RWPE2 (cell line): ENCODE data around the gene FHIT.

Source experiments
- ATAC-seq: fragments of 200-7000 bp; cut with Tn5 transposase; 3 replicates; pipeline ENCODE4 v1.9.1; 2021; ENCODE audit warnings: low read depth
- DNase-seq: peaks from one replicate; pipeline ENCODE4 v3.0.0-alpha.2; 2020; ENCODE audit warnings: low spot score
- H3K27ac ChIP-seq: fragments of 450-650 bp; 2 replicates; pipeline ENCODE4 v1.5.1; 2017; ENCODE audit warnings: mild to moderate bottlenecking; ENCODE audit not compliant: poor library complexity, severe bottlenecking
- H3K27me3 ChIP-seq: fragments of 250-450 bp; sonication (Bioruptor Pico); 2 replicates; pipeline ENCODE4 v1.5.1; 2021; ENCODE audit warnings: mild to moderate bottlenecking, moderate library complexity; ENCODE audit not compliant: insufficient read depth, poor library complexity, severe bottlenecking
- H3K36me3 ChIP-seq: fragments of 250-450 bp; sonication (Bioruptor Pico); 2 replicates; pipeline ENCODE4 v1.5.1; 2020; ENCODE audit warnings: low read depth, mild to moderate bottlenecking, moderate library complexity
- H3K4me1 ChIP-seq: fragments of 250-450 bp; sonication (Bioruptor Pico); 2 replicates; pipeline ENCODE4 v1.5.1; 2021; ENCODE audit warnings: mild to moderate bottlenecking, moderate library complexity; ENCODE audit not compliant: insufficient read depth, poor library complexity, severe bottlenecking
- H3K4me3 ChIP-seq: fragments of 250-450 bp; sonication (Bioruptor Pico); 2 replicates; pipeline ENCODE4 v1.5.1; 2021; ENCODE audit warnings: mild to moderate bottlenecking, moderate library complexity; ENCODE audit not compliant: severe bottlenecking
- H3K9me3 ChIP-seq: fragments of 250-450 bp; sonication (Bioruptor Pico); 2 replicates; pipeline ENCODE4 v1.5.1; 2021; ENCODE audit warnings: mild to moderate bottlenecking, moderate library complexity; ENCODE audit not compliant: severe bottlenecking
- TF ChIP-seq, protein P1 (sequence below): fragments of 450-650 bp; IDR thresholded peaks from one replicate; pipeline ENCODE4 v1.5.1; 2017; ENCODE audit warnings: mild to moderate bottlenecking, moderate library complexity; ENCODE audit not compliant: poor library complexity, severe bottlenecking

The FHIT gene

DNA sequence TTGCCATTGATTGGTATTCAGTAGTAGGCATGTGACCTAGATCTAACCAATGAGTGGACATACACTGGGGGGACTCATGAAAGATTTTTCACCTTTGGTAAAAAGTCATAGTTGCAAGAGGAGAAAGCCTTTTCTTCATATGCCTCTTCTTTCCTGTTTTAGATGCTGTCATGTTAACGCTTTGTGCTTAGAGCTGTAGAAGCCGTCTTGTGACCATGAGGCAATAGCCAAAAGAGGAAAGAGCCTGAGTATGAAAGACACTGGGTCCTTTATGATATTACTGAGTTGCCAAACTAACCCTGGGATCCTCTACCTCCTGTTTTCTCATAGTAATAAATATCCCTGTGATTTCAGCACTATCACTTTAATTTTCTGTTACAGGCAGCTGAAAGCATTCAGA, 396.0 kb downstream of the FHIT start:
- Histone ChIP-seq H3K36me3 (no peaks in the 10 kb centered on the region), H3K27me3 (no peaks in the 10 kb centered on the region), H3K4me1 (no peaks in the 10 kb centered on the region), H3K27ac (no peak overlapping the region), H3K9me3 (no peaks in the 10 kb centered on the region), H3K4me3 (no peak overlapping the region)
- DNase-seq (no peak), ATAC-seq (no peak)
- TF ChIP-seq, protein P1, sequence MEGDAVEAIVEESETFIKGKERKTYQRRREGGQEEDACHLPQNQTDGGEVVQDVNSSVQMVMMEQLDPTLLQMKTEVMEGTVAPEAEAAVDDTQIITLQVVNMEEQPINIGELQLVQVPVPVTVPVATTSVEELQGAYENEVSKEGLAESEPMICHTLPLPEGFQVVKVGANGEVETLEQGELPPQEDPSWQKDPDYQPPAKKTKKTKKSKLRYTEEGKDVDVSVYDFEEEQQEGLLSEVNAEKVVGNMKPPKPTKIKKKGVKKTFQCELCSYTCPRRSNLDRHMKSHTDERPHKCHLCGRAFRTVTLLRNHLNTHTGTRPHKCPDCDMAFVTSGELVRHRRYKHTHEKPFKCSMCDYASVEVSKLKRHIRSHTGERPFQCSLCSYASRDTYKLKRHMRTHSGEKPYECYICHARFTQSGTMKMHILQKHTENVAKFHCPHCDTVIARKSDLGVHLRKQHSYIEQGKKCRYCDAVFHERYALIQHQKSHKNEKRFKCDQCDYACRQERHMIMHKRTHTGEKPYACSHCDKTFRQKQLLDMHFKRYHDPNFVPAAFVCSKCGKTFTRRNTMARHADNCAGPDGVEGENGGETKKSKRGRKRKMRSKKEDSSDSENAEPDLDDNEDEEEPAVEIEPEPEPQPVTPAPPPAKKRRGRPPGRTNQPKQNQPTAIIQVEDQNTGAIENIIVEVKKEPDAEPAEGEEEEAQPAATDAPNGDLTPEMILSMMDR = no peak

DNA sequence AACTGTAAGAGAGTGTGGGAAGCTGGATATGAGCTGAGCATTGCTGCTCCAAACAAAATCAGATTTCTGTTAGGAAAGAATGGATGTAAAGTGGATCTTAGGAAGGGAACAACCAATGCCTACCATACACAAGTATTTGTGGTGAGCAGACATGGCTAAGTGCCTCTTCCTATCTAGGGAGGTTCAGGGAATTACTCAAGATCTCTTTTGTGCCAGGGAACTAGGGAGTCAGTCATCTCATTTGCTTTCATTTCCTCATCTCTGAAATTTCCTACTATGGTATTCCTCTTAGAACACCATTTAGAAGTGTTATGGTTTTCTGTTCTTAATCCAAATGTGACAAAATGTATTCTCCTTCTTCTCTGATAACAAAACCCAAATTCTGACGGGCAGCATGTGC, 396.5 kb downstream of the FHIT start:
- no peak overlapping the region for H3K4me3 ChIP-seq
- no peak overlapping the region for H3K27ac ChIP-seq
- TF ChIP-seq, protein P1 = no peak
- H3K4me1 ChIP-seq = no peaks in the 10 kb centered on the region
- ATAC-seq = no peak
- H3K27me3 ChIP-seq = no peaks in the 10 kb centered on the region
- no peaks in the 10 kb centered on the region for H3K36me3 ChIP-seq
- no peak for DNase-seq
- H3K9me3 ChIP-seq = no peaks in the 10 kb centered on the region

DNA sequence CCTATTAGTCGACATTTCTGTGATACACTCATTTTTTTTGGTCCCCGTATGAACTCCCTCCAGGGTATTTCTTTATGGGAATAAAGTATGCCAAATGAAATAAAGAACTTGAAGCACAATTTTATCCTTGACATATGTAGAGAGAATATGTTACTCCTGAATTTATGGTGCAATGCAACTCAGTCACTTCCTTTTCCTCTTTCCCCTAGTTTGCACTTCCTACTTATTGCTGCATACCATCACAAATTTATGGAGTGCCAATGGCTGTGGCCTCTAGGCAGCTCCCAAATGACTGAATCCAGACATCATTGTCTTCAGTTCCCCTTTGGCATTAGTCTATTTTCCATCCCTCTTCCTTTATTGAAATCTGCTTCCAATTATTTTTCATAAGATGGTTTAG, 403.5 kb downstream of the FHIT start:
- no peak for DNase-seq

DNA sequence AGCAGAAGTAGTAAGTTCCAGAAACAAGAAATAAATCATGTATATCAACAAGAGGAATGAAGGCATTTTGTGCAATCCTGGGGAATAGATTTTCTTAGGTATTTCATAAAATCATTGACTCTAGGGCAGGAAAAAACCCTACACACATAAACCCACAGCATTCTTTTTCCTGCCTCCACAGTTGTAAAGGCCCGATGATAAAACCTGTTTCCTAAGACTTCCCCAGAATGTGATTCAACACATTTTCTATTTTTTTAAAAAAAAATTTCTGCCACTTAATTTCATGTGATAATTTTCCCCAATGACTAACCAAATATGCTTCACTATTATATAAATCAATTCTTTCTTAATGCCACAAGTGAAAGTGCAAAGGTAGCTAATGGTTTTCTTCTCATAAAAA, 407.0 kb downstream of the FHIT start:
- Histone ChIP-seq H3K27ac (no peak overlapping the region), H3K4me1 (no peaks in the 10 kb centered on the region), H3K9me3 (no peaks in the 10 kb centered on the region), H3K4me3 (no peak overlapping the region), H3K27me3 (no peaks in the 10 kb centered on the region), H3K36me3 (no peaks in the 10 kb centered on the region)
- ATAC-seq (no peak), DNase-seq (no peak)
- TF ChIP-seq, protein P1 = no peak

More for the DNA sequence above, 403.5 kb downstream of the FHIT start:
- Histone ChIP-seq H3K36me3 (no peaks in the 10 kb centered on the region), H3K4me3 (no peak overlapping the region), H3K27me3 (no peaks in the 10 kb centered on the region), H3K27ac (no peak overlapping the region), H3K9me3 (no peaks in the 10 kb centered on the region), H3K4me1 (no peaks in the 10 kb centered on the region)
- TF ChIP-seq, protein P1 = no peak
- ATAC-seq = no peak

DNA sequence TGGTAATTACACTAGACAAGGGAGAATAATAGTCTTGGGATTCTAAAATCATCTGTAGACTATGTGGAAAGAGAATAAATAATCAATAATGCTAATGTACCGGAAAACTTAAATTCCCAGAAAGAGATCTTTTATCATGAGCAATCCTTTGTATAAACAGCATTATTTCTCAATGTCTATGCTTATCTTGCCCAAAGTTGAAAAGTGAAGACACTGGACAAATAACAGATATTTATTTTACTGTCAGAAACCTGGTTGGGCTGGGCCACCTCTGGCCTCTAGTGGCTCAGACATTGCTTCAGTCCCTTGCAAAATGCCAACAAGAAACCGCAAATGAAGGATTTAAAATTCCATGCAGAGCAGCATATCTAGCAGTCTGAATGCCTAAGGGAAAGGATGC, 409.9 kb downstream of the FHIT start:
- Histone ChIP-seq H3K4me3 (no peak overlapping the region), H3K36me3 (no peaks in the 10 kb centered on the region), H3K27ac (no peak overlapping the region), H3K9me3 (no peaks in the 10 kb centered on the region), H3K27me3 (no peaks in the 10 kb centered on the region), H3K4me1 (no peaks in the 10 kb centered on the region)
- ATAC-seq = no peak
- DNase-seq = no peak
- TF ChIP-seq, protein P1 = no peak
